Left ventricle myocardium superior (tissue), 1 donor: ENCODE measurements around the gene CEP131. TPM values are rescaled to one million over a fixed set of nuclear protein-coding genes. Genes with fewer than 3 reads are reported as not detected.
"Not testable (repeated sequence)": the region's sequence is repeated elsewhere in the genome, so short reads cannot be mapped to it uniquely, and the experiment has no call there.

ENCODE experiments used
- ATAC-seq: fragments of 200-7000 bp; cut with Tn5 transposase; one replicate; pipeline ENCODE4 v1.9.1; 2020; ENCODE audit warnings: mild to moderate bottlenecking, moderate library complexity
- DNase-seq: peaks from one replicate; pipeline ENCODE4 v3.0.0-alpha.2; 2020
- intact Hi-C: fragments of 100-400 bp; cut with micrococcal nuclease; formaldehyde crosslinking; loops from one replicate; pipeline ENCODE4 v1.11.0; 2022
- total RNA-seq: library from RNA; stranded (reverse); fragmentation: NEBNext Ultra II Directional; extraction: Animal tissue kit (Norgen Biotek cat#: 25700); gene quantifications from one replicate; pipeline ENCODE4 v1.2.1, GENCODE V29; 2021
- donor health status: DM: no; HTN: yes; CAD: no; lungs with severe emphysema.

CEP131 gene
- total RNA-seq, 1 donor from 2014 or later = 13.6 TPM

GRCh38 chr17:81148571-81148970, 74.2 kb downstream of the CEP131 start:
- DNase-seq (no peak), ATAC-seq (no peak)
- intact Hi-C loops = no loop called here

DNA sequence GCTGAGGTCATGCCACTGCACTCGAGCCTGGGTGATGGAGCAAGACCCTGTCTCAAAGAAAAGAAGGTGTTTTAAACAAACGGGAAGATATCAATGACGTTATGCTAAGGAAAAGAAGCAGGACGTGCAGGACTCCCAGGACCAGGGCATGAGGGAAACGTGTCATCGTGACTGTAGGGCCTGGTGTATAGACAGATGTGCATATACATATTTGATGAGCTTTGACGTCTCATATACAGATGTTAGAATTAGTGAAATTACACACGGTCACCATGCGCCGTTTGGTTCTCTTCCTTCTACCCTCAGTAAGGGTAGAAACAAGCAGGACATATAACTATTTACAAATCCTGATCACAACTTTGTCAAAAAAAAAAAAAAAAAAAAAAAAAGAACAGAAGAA, 75.1 kb downstream of the CEP131 start:
- no peak for DNase-seq
- ATAC-seq = no peak
- intact Hi-C loops = no loop called here

- intact Hi-C loops, ATAC-seq, DNase-seq: not testable (repeated sequence)
Measured at GRCh38 chr17:81146208-81146607, 76.6 kb downstream of the CEP131 start.

DNA sequence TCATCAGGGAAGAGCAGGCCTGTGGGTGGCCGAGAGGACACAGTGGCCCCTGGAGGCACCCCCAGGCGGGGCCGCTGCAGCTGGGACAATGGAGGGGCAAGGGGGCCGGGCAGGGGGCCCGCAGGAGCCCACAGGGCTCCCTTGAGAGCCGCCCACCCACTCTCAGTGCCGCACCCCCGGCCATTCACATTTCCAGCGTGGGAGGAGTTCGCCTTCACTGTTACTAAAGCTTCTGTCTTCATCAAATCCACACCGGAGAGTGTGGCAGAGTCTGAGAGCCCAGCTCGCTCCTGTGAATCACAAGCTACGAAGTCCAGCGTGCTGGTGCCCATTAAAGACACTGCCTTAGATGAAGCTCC, 78.4 kb downstream of the CEP131 start:
- DNase-seq (no peak), ATAC-seq (no peak)
- intact Hi-C loops = no loop called here

- ATAC-seq = no peak
- intact Hi-C loops = no loop called here
- DNase-seq = no peak
Measured at GRCh38 chr17:81143717-81144422, 78.9 kb downstream of the CEP131 start.

- DNase-seq (no peak), ATAC-seq (peak; percentile 18)
- intact Hi-C loops = no loop called here
Measured at GRCh38 chr17:81143200-81143527, 79.6 kb downstream of the CEP131 start.

DNA sequence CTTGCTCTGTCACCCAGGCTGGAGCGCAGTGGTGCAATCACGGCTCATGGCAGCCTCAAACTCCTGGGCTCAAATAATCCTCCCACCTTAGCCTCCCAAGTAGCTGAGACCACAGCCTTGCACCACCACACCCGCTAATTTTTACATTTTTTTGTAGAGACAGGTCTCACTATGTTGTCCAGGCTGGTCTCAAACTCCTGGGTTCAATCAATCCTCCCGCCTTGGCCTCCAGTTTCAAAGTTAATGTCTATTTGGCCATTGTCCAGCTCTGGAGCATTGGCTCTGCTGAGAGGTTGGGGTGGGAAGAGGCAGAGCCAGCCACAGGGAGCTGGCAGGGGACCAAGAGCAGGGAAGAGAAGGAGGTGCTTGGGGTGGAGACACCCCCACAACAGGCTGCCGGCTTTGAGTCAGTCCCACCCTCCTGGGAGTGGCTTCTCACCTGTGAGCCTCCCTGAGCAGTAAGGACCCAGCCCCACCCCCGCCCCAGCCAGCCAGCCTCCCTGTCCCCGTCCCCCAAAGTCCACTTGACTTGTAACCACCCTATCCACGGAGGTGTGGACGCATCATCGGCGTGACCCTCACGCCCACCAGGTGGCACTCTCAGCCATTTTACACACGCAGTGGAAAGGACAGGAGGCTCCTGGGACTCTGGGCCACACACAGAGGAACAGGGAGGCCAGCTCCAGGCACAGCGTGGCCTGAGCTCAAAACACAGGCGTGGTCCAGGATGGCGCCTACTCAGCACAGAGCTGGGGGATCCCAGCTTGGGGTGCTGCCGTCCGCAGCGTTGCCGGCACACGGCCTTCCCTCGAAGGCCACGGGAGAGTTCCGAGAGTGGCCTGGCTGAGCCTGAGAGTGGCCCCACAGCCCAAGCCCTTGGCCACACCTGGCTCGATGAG, 80.2 kb downstream of the CEP131 start:
- peak; percentile 95 for ATAC-seq
- intact Hi-C loops = no loop called here
- DNase-seq = peak; percentile 86

DNA sequence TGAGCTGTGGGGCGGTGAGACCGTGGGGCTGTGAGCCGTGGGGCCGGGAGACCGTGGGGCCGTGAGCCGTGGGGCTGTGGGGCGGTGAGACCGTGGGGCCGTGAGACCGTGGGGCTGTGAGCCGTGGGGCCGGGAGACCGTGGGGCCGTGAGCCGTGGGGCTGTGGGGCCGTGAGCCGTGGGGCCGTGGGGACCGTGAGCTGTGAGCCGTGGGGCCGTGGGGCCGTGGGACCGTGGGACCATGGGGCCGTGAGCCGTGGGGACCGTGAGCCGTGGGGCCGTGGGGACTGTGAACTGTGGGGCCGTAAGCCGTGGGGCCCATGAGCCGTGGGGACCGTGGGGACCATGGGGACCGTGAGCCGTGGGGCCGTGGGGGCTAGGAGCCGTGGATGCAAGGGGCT, 82.1 kb downstream of the CEP131 start:
- intact Hi-C loops = no loop called here
- DNase-seq = no peak
- no peak for ATAC-seq

DNA sequence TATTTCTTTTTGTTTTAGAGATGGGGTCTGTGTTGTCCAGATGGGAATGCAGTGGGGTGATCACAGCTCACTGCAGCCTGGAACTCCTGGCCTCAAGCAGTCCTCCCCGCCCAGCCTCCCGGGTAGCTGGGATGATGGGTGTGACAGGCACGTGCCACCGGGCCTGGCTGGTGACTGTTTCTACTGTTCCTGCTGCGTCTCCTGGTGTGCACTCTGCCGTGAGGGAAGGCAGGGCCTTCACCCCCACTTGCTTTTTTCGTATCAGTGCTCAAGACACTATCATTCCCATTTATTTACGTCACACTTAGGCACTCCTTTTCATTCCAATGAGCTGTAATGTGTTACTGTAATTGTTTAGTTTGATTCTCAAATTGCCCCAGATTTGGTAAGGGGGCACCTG, 82.7 kb downstream of the CEP131 start:
- no peak for DNase-seq
- intact Hi-C loops = no loop called here
- ATAC-seq = no peak

Other genes with a start within 250 kb of the CEP131 start
- gene CHMP6, start 231.1 kb downstream of the CEP131 start, total RNA-seq = 19.5 TPM
- gene BAIAP2, start 187.8 kb downstream of the CEP131 start, total RNA-seq = 32.7 TPM
- 0.20 TPM for gene PVALEF, start 57.5 kb downstream of the CEP131 start, total RNA-seq
- gene AATK, start 56.7 kb downstream of the CEP131 start, total RNA-seq = 14.5 TPM
- gene TEPSIN, start 16.1 kb upstream of the CEP131 start, total RNA-seq = 13.8 TPM
- 53.7 TPM for gene NDUFAF8, start 16.4 kb upstream of the CEP131 start, total RNA-seq
- gene SLC38A10, start 72.3 kb upstream of the CEP131 start, total RNA-seq = 46.6 TPM
- gene BAHCC1, start 172.5 kb upstream of the CEP131 start, total RNA-seq = 8.6 TPM